Activated naive CD4-positive, alpha-beta T cell treated with anti-CD3 and anti-CD28 coated beads, Interleukin-2, amount 50 U/mL, for 72 hours (primary cell): Measurements from ENCODE around the gene SCAMP4. TPM values are rescaled to one million over a fixed set of nuclear protein-coding genes. Genes with fewer than 3 reads are reported as not detected.

Experiments
- ATAC-seq, 2 donors: fragments of 150-1000 bp; cut with Tn5 transposase; 2 replicates each; pipeline ENCODE4 v1.10.0; 2021; ENCODE audit warnings: mild to moderate bottlenecking in 2 of 2, moderate library complexity in 2 of 2
- DNase-seq, 2 donors: peaks; one replicate each; pipeline ENCODE4 v3.0.0; 2021 to 2022; ENCODE audit warnings: low spot score in 2 of 2
- H3K27ac Mint-ChIP-seq, 2 donors: one replicate each; pipeline ENCODE4 v1.8.0; 2022; ENCODE audit warnings: mild to moderate bottlenecking in 2 of 2, mixed read lengths in 2 of 2
- H3K36me3 Mint-ChIP-seq, 2 donors: one replicate each; pipeline ENCODE4 v1.8.0; 2022; ENCODE audit warnings: mixed read lengths in 2 of 2
- H3K9me3 Mint-ChIP-seq, 2 donors: one replicate each; pipeline ENCODE4 v1.8.0; 2022; ENCODE audit warnings: mixed read lengths in 2 of 2
- total RNA-seq, 2 donors: library from RNA; stranded (reverse); gene quantifications; one replicate each; pipeline ENCODE4 v1.2.3, GENCODE V29; 2022

The SCAMP4 gene
- total RNA-seq, 2 donors from 2014 or later, result 22.4 to 28.2 TPM

DNA sequence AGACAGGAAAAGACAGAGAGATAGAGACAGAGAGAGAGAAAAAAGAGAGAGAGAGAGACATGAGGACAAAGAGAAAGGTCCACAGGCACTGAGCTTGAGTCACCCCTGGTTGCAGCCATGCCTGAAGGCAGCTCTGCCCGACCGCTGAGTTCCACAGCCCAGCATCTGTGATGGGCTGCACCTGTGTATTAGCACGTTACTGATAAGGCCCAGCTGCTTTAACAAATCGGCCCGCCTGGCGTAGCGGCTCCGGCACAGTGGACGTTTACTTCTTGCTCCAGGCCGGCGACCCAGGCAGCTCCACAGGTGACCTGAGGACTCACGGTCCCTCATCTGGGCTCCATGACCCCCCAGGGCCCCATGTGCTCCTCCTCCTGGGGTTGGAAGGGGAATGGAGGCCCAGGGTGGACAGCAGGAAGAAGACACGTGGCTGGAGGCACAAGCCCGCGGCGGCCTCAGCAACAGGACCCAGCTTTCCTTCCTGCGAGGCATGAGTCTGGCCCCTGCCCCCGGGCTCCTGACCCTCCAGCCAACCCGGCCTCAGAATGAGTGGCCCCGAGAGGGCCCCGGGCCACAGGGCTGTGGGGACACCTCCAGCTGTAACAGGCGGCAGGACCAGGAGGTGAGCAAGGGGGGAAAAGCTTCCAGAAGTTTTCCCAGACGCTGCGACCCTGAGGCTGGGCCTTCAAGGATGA lies 31.9 kb downstream of the SCAMP4 start:
- Mint-ChIP-seq H3K9me3 (peaks cover 0 to 5% of the 10 kb centered on the region in 2 donors), H3K36me3 (peaks cover 0 to 8% of the 10 kb centered on the region in 2 donors), H3K27ac (no peak overlapping the region)
- DNase-seq (no peak), ATAC-seq (no peak)

DNA sequence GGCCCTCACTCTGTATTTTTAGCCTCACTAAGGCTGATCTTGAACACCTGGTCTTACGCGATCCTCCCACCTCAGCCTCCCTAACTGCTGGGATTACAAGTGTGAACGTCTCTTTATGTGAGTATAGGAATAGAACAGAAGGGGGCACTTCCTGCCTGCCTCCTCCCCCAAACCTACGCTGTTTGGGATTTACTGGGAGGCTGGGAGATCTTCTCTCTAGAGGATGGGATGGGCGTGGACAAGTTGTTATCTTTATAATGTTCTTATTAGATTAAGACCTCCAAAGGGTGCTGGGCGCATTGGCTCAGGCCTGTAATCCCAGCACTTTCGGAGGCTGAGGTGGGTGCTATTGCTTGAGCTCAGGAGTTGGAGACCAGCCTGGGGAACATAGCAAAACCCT lies 32.9 kb downstream of the SCAMP4 start:
- Mint-ChIP-seq H3K36me3 (peaks cover 0 to 17% of the 10 kb centered on the region in 2 donors), H3K27ac (no peak overlapping the region), H3K9me3 (peaks cover 0 to 5% of the 10 kb centered on the region in 2 donors)
- no peak for DNase-seq
- ATAC-seq, result no peak

DNA sequence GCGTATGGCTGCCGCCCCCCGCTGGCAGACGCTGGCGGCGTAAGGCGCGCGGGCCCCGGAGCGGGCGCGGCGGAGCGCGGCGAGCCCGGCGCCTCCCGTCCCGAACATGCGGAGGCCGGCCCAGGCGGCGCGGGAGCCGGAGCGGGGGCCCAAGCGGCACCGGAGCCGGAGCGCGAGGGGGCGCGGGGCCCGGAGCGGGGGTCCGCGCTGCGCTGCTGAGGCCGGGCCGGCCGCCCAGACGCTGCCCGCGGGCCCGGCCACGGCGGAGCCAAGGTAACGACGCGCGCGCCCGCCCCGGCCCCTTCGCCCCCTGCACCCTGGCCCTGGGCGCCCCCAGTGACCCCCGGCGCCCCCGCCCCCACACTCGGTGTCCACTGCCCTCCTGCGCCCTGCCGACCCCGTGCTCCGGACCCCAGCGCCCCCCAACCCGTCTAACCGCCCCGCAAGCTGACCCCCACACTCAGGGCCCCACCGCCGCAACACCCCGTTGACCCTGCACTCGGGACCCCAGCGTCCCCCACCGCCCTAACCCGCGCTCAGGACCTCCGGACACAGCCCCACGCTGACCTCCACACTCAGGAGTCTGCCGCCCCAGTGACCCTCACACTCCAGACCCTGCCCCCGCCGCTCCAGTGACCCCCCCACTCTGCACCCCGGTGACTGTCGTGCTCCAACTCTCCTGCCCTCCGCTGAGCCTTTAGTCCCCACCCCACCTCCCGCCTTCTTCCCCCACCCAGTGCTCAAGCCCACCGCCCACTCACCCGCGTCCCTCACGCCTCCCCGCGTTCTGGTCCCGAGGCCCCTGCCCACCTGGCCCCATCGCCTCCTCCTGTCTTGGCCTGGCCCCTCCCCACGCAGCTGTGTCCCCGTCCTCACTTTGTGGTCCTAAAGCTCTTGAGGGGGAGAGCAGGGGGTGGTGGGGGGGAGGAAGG lies 36.2 kb downstream of the SCAMP4 start, which contains the start of gene CSNK1G2:
Gene CSNK1G2, plus strand, starts transcription at position 27 of the 932 bp plus-strand sequence. CDS start 28,601 bp downstream, outside the sequence.
- peak within 1 kb of the TSS; percentile 89 to 95 for H3K27ac Mint-ChIP-seq
- peaks cover 0 to 9% of the 10 kb centered on the region in 2 donors for H3K36me3 Mint-ChIP-seq
- DNase-seq, result no peak
- H3K9me3 Mint-ChIP-seq, result no peaks in the 10 kb centered on the region
- ATAC-seq, result peak; percentile 40 to 62

DNA sequence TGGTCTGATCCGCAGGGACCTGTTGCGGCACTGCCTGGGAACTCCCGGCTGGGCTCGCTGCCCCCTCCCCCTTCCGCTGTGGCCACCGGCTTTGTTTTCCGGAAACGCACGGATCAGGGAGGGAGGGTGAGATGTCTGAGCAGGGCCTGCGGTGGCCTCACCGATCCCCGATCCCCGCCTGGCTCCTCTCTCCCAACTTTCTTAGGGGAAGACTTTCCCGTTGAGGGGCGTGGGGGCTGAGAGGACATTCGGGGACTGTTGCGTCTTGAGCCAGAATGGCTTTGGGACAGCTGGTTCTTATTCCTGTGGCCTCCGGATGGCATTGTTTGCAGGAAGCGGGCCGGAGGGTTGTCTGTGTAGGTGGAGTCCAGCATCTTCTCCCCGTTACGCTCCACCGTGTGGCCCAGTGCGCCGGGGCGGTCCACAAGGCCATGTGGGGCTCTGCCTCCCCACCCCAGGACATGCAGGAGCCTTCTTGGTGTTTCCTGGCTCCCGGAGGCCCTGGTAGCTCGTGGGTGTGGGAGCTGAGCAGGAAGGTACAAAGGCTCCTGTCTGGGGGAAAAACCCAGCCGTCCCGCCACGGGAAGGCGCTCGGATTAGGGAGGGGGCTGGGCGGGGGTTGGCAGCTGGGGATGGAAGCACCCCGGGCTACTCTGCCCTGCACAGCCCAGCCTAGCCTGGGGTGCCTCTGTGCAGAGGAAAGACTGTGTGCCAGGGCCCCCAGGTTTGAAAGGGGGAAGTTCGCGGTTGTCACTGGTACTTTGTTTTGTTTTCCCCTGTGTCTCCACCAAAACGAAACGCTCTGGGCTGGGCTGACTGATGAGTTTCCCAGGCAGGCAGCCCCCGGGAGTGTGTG lies 37.1 kb downstream of the SCAMP4 start:
- Mint-ChIP-seq H3K27ac (peak overlapping the region; percentile 85 to 88), H3K9me3 (no peaks in the 10 kb centered on the region), H3K36me3 (peaks cover 0 to 9% of the 10 kb centered on the region in 2 donors)
- ATAC-seq (peak; percentile 52 to 67), DNase-seq (peak; percentile 72 to 84)

DNA sequence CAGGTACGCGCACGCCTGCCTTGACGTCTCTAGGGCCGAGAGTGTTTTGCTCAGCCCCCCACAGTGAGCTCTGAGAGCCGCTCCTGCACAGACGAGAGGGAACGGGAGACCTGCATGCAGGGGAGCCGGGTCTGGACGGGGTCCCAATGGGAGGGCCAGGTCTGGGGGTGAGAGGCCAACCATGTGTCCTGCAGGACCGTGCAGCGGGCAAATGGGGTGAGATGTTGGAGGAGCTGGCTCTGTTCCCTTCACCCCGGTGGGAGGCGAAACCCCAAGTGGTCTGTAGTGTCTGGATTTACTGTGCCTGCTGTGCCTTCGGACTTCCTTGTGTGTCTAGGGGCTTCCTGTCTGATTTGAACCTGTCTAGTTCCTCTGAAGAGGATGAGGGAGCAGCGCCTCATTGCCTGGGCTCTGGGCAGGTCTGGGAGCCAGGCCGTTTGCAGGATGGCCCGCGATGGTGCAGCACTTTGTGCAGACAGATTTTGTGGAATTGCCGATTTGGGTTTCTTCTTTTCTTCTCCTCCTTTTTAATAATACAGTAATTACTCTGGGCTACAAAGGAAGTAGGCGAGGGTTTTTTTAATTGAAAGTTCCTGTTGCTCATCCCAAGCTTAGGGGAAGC lies 37.8 kb downstream of the SCAMP4 start:
- Mint-ChIP-seq H3K9me3 (no peaks in the 10 kb centered on the region), H3K36me3 (peaks cover 0 to 9% of the 10 kb centered on the region in 2 donors), H3K27ac (peak overlapping the region; percentile 84 to 88)
- ATAC-seq (no peak), DNase-seq (no peak)

DNA sequence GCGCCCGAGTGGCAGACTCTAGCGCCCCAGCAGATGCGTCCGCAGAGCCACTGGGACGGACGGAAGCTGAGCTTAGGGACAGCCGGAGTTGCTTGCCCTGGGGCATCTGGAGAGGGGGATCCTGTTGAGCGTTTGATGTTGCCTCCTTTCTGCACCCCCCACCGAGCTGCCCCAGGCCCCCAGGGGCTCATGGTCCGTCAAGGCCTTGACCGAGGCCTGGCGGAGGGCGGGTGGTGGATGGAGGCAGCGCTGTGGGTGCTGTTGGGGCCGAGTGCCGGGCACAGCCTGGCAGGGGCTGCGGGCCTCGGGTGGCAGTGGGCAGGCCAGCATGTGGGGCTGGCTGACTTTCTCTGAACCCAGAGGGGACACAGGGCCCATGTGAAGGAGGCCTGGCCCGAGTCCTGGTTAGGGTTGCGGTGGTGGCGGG lies 38.5 kb downstream of the SCAMP4 start:
- Mint-ChIP-seq H3K36me3 (peaks cover 0 to 9% of the 10 kb centered on the region in 2 donors), H3K27ac (peak overlapping the region; percentile 84 to 88), H3K9me3 (no peaks in the 10 kb centered on the region)
- DNase-seq, result no peak
- no peak for ATAC-seq

DNA sequence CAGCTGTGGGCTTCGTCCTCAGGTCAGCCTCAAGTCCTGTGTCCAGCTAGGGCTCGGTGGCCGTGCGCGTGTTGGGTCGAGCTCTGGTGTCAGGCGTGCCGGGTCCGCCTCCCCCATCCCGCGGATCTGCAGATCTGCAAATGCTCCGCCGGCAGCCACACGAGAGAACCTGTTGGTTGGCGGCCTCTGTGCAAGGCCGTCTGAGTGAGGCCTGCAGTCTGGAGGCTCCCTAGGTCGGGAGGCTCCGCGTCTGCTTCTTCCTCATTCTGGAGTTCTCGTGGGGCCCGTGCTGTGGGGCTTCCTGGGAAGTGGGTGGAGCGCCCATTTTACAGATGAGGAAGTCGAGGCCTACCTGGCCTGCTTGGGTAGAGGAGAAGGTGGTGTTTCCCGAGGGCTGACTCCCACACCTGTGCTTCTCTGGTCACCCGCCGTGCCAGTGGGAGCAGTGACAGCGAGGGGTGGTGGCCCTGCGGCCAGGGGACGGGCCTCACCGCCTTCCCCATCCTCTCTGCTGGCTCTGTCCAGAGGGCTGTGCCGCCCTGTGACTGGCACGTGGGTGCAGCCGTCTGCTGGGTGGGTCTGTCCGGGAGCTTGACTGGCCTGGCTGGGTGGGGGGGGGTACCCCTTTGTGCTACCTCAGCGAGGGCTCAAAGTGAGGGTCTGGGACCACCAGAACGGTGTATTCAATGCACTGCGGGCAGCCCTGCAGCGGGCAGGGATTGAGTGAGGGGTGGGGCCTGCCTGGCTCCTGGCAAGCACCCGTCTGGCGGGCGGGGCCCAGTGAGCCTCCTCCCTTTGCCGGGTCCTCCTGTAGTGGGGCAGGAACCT lies 39.1 kb downstream of the SCAMP4 start:
- Mint-ChIP-seq H3K27ac (no peak overlapping the region), H3K36me3 (peaks cover 0 to 9% of the 10 kb centered on the region in 2 donors), H3K9me3 (no peaks in the 10 kb centered on the region)
- ATAC-seq (no peak), DNase-seq (no peak)

DNA sequence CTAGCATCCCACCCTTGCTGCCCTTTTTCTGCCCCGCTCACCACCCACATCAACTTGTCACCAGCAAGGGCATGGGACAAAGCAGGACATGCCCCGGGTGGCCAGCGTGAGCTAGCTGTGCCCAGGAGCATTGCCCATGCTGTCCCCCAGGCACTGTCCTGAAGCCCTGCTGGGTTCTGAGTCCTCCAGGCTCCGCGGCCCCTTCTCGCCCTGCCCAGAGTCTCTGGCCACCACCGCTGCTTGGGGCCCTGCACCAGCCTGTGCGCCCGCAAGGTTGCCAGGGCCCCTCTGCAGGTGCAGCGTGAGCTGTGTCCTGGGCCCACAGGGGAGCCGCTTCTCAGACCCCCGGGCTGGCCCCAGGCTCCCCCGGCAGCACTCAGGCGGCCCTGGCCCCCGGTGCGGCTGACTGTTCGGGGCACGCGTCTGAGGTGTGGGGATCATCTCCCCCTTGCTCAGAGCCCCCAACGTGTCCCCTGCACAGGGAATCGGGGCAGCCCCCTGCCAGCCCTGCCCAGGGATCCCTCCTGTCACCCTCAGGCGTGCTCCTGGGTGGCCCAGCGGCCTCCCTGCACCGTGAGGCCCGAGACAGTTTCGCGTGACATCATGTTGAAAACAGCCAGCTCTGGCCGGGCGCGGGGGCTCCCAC lies 39.8 kb downstream of the SCAMP4 start:
- DNase-seq (no peak), ATAC-seq (no peak)
- H3K9me3 Mint-ChIP-seq, result no peaks in the 10 kb centered on the region
- no peak overlapping the region for H3K27ac Mint-ChIP-seq
- peaks cover 0 to 9% of the 10 kb centered on the region in 2 donors for H3K36me3 Mint-ChIP-seq

DNA sequence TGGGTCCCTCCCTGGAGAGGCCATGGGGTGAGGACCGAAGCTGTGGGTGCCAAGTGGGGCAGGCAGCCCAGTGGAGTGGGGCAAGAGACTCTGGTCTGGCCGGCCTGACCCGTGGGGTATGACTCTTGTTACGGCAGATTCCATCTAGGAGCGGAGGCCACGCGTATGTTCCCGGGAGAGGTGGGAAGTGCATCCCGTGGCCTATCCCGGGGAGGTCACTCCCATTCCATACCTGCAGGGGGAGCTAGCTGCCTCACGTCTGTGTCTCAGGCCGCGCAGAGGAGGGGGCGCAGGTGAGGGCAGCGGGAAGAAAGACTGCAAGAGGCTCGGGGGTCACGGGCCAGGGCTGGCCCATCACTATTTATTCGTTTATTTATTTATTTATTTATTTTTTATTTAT lies 40.7 kb downstream of the SCAMP4 start:
- DNase-seq (peak in 1 of 2 donors; percentile 31), ATAC-seq (no peak)
- Mint-ChIP-seq H3K36me3 (peaks cover 0 to 9% of the 10 kb centered on the region in 2 donors), H3K27ac (no peak overlapping the region), H3K9me3 (no peaks in the 10 kb centered on the region)

DNA sequence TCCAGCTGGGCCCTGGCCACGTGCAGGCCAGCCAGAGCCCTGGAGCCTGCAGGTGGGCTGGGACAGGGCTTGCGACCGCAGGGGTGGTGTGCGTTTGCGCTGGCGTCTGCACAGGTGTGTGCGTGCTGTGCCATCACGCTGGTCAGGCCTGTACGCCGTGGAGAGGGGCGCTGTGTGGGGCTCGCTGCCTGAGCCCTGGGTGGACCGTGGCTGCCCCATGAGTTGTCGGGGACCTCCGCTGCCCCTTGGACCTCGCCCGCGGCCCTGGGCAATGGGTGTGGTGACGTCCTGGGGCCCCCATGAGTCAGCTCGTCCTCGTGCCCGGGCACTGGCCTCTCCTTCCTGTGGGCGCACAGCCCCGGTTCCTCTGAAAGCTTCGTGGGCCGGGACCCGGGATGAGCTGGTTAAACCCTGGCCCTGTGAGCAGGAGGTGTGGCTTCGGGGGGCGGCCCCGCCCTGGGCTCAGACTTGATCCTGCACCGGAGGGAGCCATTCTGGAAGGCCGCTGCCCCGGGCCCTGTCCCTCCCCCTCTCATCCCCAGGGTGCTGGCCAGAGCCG lies 42.5 kb downstream of the SCAMP4 start:
- Mint-ChIP-seq H3K9me3 (no peaks in the 10 kb centered on the region), H3K27ac (no peak overlapping the region), H3K36me3 (peaks cover 0 to 2% of the 10 kb centered on the region in 2 donors)
- DNase-seq (no peak), ATAC-seq (no peak)

DNA sequence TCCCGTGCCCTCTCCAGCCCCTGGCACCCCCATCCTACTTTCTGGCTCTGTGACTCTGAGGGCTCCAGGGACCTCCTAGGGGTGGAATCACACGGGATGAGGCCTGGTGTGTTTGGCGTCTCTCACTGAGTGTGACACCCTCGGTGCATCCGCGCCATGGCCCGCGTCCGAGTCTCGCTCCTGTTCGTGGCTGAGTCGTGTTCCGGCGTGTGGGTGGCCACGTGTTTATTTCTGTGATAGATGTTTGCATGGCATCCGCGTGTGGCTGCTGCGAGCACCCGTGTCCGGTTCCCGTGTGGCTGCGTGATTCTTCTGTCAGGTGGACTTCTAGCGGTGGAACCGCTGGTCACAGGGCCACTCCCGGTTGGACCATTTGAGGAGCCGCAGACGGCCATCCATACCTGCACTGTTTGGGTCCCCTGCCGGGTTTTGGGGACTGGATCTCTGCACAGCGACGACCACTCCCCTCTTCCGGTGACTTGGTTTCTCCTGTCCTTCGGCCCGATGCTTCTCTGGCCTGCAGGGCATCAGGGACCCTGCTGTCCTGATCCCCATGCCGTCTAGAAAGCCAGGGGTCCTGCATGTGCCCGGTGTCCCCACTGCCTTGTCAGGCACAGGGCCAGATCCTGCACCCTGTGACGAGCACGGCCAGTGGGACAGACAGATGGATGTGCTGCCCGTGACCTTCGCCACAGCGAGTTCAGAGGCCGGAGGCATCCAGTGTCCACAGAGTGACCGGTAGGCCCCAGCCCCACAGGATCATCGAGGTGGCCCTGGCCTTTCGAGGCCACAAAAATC lies 44.3 kb downstream of the SCAMP4 start:
- Mint-ChIP-seq H3K9me3 (no peaks in the 10 kb centered on the region), H3K36me3 (no peaks in the 10 kb centered on the region), H3K27ac (peak overlapping the region in 1 of 2 donors; percentile 50)
- DNase-seq (no peak), ATAC-seq (no peak)

DNA sequence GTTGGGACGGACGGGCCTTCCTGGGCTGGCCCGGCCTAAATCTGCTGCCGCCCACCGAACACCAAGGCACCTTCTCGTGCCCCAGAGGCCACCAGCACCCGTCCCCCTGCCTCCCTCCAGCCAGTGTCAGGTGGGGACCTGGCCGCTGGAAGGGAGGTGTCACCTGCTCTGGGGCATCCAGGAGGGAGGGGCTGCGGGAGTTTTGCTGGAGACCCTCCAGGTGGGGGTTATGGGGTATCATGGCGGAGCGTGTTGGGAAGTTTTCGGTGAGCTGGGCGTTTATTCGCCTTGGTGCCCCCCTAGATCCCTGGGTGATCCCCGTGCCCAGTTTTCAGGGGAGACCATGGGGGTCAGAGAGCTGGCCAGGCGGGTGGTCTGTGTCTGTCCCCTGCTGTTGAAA lies 45.4 kb downstream of the SCAMP4 start:
- H3K27ac Mint-ChIP-seq, result no peak overlapping the region

DNA sequence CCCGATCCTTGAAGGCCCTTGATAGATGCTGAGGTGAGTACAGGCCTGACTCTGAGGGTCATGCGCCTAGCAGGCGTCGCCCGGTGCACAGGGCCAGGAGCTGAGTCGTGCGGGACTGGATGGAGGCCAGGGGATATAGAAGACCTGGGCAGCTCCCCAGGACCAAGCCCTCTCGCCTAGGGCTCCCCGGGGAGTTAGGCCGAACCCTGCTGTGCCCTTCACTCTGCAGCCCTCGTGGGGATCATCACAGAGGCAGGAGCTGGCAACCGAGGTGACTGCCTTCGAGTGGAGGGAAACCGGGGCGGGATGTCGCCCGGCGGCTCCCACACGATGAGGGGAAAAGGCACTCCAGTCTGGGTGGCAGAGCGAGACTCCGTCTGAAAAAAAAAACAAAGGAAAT lies 47.4 kb downstream of the SCAMP4 start:
- no peaks in the 10 kb centered on the region for H3K9me3 Mint-ChIP-seq
- no peak for DNase-seq

More for the DNA sequence above, 45.4 kb downstream of the SCAMP4 start:
- no peaks in the 10 kb centered on the region for H3K9me3 Mint-ChIP-seq
- no peaks in the 10 kb centered on the region for H3K36me3 Mint-ChIP-seq
- DNase-seq, result no peak
- ATAC-seq, result no peak

DNA sequence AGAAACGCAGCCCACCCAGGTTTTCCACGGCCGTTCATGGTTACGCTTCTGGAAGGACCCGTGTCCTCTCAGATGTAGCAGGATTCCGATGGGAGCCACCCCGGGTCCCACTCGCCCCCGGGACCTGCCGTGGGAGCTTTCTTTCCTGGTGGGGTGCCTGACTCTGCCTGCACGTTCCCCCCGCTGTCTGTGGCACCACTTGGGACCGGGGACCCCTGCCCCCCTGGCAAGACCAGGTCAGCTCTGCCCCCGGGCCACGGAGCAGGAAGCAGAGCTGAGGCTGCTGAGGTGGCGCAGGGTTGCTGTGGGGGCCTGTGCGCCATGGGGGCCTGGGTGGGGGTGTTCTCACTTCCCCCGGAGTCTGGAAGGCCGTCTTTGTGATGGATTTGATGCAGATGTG lies 47.8 kb downstream of the SCAMP4 start:
- Mint-ChIP-seq H3K9me3 (no peaks in the 10 kb centered on the region), H3K27ac (no peak overlapping the region), H3K36me3 (no peaks in the 10 kb centered on the region)
- no peak for DNase-seq
- no peak for ATAC-seq

More for the DNA sequence above, 47.4 kb downstream of the SCAMP4 start:
- no peak for ATAC-seq
- no peaks in the 10 kb centered on the region for H3K36me3 Mint-ChIP-seq
- H3K27ac Mint-ChIP-seq, result no peak overlapping the region
